Measurements from ENCODE around the gene EMC10.

EMC10 gene

GRCh38 chr19:50496189-50497021 is 20.1 kb downstream of the EMC10 start:
- DNase-seq (ENCODE audit: low read depth in 2 of 2), result no peak

- DNase-seq (ENCODE audit: low read depth in 2 of 2), result no peak
Measured at GRCh38 chr19:50497022-50497405, 20.7 kb downstream of the EMC10 start.

- no peak for DNase-seq (ENCODE audit: low read depth in 2 of 2)
Measured at GRCh38 chr19:50498219-50499056, 22.1 kb downstream of the EMC10 start.

GRCh38 chr19:50500060-50500752 is 23.9 kb downstream of the EMC10 start:
- no peak for DNase-seq (ENCODE audit: low read depth in 2 of 2)

- no peak for DNase-seq (ENCODE audit: low read depth in 2 of 2)
Measured at GRCh38 chr19:50500753-50501151, 24.4 kb downstream of the EMC10 start.

- DNase-seq (ENCODE audit: low read depth in 2 of 2), result no peak
Measured at GRCh38 chr19:50501186-50501567, 24.9 kb downstream of the EMC10 start.

- DNase-seq (ENCODE audit: low read depth in 2 of 2), result no peak
Measured at GRCh38 chr19:50501568-50502475, 25.5 kb downstream of the EMC10 start.

- DNase-seq (ENCODE audit: low read depth in 2 of 2), result no peak
Measured at GRCh38 chr19:50505856-50506611, 29.7 kb downstream of the EMC10 start.

- DNase-seq (ENCODE audit: low read depth in 2 of 2), result no peak
Measured at GRCh38 chr19:50506700-50507099, 30.4 kb downstream of the EMC10 start.

- no peak for DNase-seq (ENCODE audit: low read depth in 2 of 2)
Measured at GRCh38 chr19:50507376-50507775, 31.1 kb downstream of the EMC10 start.

GRCh38 chr19:50508843-50509190 is 32.5 kb downstream of the EMC10 start:
- no peak for DNase-seq (ENCODE audit: low read depth in 2 of 2)

GRCh38 chr19:50509366-50509765 is 33.1 kb downstream of the EMC10 start:
- DNase-seq (ENCODE audit: low read depth in 2 of 2), result no peak

GRCh38 chr19:50510121-50510670 is 33.9 kb downstream of the EMC10 start:
- DNase-seq (ENCODE audit: low read depth in 2 of 2), result no peak

- no peak for DNase-seq (ENCODE audit: low read depth in 2 of 2)
Measured at GRCh38 chr19:50510700-50511068, 34.4 kb downstream of the EMC10 start.

- DNase-seq (ENCODE audit: low read depth in 2 of 2), result peak; percentile 99
Measured at GRCh38 chr19:50511069-50511822, 34.9 kb downstream of the EMC10 start, which contains the start of gene JOSD2. JOSD2 (minus strand) TSS chr19:50511191; CDS start chr19:50510431, 760 bp downstream.

- no peak for DNase-seq (ENCODE audit: low read depth in 2 of 2)
Measured at GRCh38 chr19:50512112-50512998, 36.0 kb downstream of the EMC10 start.

GRCh38 chr19:50512999-50513745 is 36.9 kb downstream of the EMC10 start:
- no peak for DNase-seq (ENCODE audit: low read depth in 2 of 2)
